ENCODE data around the gene BLTP3A. TPM values are rescaled to one million over a fixed set of nuclear protein-coding genes. Genes with fewer than 3 reads are reported as not detected.
"Not testable (repeated sequence)": the region's sequence is repeated elsewhere in the genome, so short reads cannot be mapped to it uniquely, and the experiment has no call there.

Gene BLTP3A
- total RNA-seq, 2 experiments from 2014 or later, result 17.0 to 21.0 TPM

DNA sequence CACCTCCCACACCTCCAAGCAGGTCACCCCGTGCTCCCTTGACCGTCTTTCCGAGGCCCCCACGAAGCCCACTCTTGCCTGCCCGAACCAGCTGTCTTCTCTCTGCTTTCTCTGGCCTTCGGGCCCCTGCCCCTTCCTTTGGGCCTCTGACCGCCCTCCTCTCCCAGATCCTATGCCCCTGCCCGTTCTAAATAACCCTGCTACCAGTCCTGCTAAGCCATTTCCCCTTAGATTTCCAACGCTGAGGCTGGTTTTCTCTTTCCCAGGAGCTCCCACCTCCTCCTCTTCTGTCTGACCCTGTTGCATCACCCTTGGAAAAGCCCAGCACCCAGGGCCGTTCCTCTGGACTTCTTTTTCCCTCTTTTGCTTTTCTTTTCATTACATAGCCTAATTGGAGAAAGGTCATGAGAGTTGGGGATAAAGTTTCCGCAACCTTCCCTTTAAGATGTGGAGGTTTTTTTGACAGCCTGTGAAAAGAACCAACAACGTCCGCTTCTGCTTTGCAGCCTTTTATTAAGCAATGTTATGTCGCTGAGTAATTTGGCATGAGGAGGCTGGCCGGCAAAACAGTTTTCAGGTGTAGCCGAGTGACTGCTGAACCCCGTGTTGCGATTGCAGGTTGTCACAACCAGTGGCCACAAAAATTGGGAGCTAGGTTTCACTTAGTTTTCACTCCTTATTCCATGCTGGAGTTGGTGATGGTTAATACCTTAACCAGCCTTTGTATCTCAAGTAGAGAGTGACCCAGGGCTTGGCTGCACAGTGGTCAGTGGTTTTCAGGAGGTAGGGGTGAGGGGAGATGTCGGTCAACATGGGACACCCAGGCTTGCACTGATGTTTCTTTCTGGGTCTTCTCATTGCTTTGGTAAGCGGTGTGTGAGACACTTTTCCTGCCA lies 970 bp downstream of the BLTP3A start:
- DNase-seq (peak; percentile 54), ATAC-seq (peak; percentile 16)
- no peaks in the 10 kb centered on the region for H3K27me3 Mint-ChIP-seq
- peaks cover 7% of the 10 kb centered on the region for H3K36me3 Mint-ChIP-seq (ENCODE audit: low read depth)
- intact Hi-C loops (cut with DNase I, micrococcal nuclease), result loop anchor here in 1 of 2 experiments (1.0 to 5.0 kb wide), 5 partner anchors 18 to 556 kb away; partner anchors contain the start of genes ANKS1A, HMGA1, ILRUN and NUDT3
- peak overlapping the region; percentile 99 for H3K4me3 Mint-ChIP-seq
- H3K27ac Mint-ChIP-seq, result peak overlapping the region; percentile 91
- POLR2A ChIA-PET, result interaction anchor here (2.0 kb wide), 1 partner anchor 95 kb away, joined by 10 read pairs; the partner anchor contains the start of genes ANKS1A and TAF11
- no peaks in the 10 kb centered on the region for H3K9me3 Mint-ChIP-seq (ENCODE audit: low read depth)
- CTCF ChIA-PET, result interaction anchor here (0.6 to 2.3 kb wide), 5 partner anchors 16 to 98 kb away, joined by 3 to 6 read pairs (median 3); partner anchors contain the start of gene ANKS1A
- H3K4me1 Mint-ChIP-seq, result peaks cover 21% of the 10 kb centered on the region

DNA sequence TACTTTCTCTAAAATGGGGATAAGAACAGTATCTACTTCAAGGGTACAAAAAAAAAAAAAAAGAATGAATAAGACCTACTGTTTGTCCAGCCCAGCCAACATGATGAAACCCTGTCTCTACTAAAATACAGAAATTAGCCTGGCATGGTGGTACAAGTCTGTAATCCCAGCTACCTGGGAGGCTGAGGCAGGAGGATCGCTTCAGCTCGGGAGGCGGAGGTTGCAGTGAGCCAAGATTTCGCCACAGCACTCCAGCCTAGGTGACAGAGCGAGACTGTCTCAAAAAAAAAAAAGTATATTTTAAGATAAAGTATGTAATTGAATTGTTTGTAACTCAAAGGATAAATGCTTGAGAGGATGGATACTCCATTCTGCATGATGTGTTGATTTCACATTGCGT lies 2.0 kb downstream of the BLTP3A start:
- ChIA-PET POLR2A (no interaction called here), CTCF (no interaction called here)
- Mint-ChIP-seq H3K9me3 (ENCODE audit: low read depth) (no peaks in the 10 kb centered on the region), H3K27me3 (no peaks in the 10 kb centered on the region), H3K27ac (no peak overlapping the region), H3K4me1 (peaks cover 21% of the 10 kb centered on the region), H3K36me3 (ENCODE audit: low read depth) (peaks cover 7% of the 10 kb centered on the region), H3K4me3 (peak overlapping the region; percentile 99)
- DNase-seq (no peak), ATAC-seq (no peak)
- intact Hi-C loops (cut with DNase I, micrococcal nuclease), result loop anchor here in 1 of 2 experiments (2.0 to 5.0 kb wide), 3 partner anchors 17 to 557 kb away; partner anchors contain the start of genes HMGA1 and NUDT3

DNA sequence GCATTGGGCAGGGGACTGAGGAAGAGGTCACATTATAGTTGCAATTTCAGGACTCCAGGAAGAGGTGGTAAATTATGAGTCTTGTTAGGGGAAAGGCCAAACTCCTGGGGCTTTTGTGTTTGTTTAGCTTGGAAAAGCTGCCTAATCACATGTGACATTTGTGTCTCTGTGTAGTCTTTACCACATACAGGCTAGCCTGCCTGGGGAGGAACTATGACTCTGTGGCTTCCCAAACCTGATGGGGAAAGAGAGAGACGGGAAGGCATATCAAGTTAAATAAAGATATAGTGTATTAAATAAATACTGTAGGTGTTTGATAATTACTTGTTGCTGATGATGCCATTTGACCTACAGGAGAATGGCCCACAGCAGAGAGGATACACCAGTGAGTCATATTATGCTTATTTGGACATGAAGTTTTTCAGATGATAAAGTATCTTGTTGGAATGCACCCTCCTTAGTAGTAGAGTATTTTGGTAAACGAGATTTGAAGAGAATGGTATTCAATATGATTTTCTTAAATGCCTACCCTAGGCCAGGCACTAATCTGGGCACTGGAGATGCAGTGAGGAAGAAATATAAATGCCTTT lies 4.0 kb downstream of the BLTP3A start:
- H3K27ac Mint-ChIP-seq, result no peak overlapping the region
- peaks cover 16% of the 10 kb centered on the region for H3K4me1 Mint-ChIP-seq
- no peaks in the 10 kb centered on the region for H3K27me3 Mint-ChIP-seq
- ChIA-PET CTCF (interaction anchor here (0.6 kb wide), 1 partner anchor 641 kb away, joined by 3 read pairs; no protein-coding TSS in a partner anchor), POLR2A (interaction anchor here (0.6 kb wide), 1 partner anchor 360 kb away, joined by 3 read pairs; no protein-coding TSS in a partner anchor)
- no peak overlapping the region for H3K4me3 Mint-ChIP-seq
- no peak for DNase-seq
- H3K36me3 Mint-ChIP-seq (ENCODE audit: low read depth), result peaks cover 7% of the 10 kb centered on the region
- H3K9me3 Mint-ChIP-seq (ENCODE audit: low read depth), result no peaks in the 10 kb centered on the region
- no peak for ATAC-seq
- intact Hi-C loops (cut with DNase I, micrococcal nuclease), result no loop called here

DNA sequence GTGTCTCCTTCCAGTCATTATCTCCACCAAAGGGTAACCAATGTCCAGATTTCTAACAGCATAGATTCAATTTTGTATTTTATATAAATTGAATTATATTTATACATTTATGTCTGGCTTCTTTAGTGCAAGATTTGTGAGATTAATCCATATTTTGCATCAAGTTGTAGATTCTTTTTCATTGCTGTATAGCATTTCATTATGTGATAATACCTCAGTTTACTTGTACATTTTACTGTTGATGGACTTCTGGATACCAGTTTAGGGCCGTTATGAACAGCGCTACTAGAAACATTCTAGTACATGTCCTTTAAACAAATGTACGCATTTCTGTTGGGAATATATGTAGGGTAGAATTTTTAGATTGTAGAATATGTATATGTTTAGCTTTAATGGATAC lies 6.2 kb downstream of the BLTP3A start:
- POLR2A ChIA-PET, result no interaction called here
- intact Hi-C loops (cut with DNase I, micrococcal nuclease), result no loop called here
- no peaks in the 10 kb centered on the region for H3K9me3 Mint-ChIP-seq (ENCODE audit: low read depth)
- DNase-seq (no peak), ATAC-seq (no peak)
- CTCF ChIA-PET, result no interaction called here
- H3K4me1 Mint-ChIP-seq, result peaks cover 11% of the 10 kb centered on the region
- no peak overlapping the region for H3K4me3 Mint-ChIP-seq
- no peaks in the 10 kb centered on the region for H3K27me3 Mint-ChIP-seq
- H3K27ac Mint-ChIP-seq, result no peak overlapping the region
- H3K36me3 Mint-ChIP-seq (ENCODE audit: low read depth), result peaks cover 3% of the 10 kb centered on the region

DNA sequence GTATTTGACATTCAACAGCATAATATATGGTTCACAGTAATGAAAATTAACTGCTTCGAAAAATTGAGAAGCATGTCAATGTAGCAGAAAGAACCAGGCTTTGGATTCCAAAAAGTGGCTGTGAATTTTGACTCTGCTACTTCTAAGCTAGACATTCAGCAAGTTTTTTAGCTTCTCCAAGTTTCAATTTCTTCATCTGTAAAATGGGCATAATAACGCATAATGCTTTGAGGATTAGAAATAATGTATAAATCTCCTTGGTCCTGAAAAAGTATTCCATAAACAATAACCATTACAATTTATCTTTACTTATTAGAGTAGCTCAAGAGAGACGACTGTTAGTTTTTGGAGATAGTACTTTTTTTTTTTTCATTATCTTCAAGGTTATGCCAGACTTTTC lies 7.7 kb downstream of the BLTP3A start:
- POLR2A ChIA-PET, result interaction anchor here (0.6 kb wide), 1 partner anchor 163 kb away, joined by 4 read pairs; no protein-coding TSS in a partner anchor
- peaks cover 3% of the 10 kb centered on the region for H3K4me1 Mint-ChIP-seq
- no peak for DNase-seq

DNA sequence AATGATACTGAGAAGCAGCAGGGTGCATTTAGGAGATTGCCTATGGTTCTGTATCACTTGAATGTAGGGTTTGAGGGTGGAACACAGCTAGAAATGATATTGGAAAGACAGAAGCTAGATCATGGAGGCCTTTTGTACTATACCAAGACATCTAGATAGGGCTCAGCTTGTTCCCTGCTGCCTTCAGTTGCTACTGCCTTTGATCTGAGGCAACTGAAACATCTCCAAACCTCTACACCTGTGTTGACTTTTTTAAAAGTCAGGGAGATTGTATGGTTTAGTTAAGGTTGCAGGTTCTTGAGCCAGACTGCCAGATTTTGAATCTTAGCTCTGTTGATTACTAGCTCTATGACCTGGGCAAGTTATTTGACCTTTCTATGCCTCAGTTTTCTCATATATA lies 12.7 kb downstream of the BLTP3A start:
- no peak for DNase-seq
- no peaks in the 10 kb centered on the region for H3K4me1 Mint-ChIP-seq
- no peaks in the 10 kb centered on the region for H3K36me3 Mint-ChIP-seq (ENCODE audit: low read depth)
- ChIA-PET CTCF (interaction anchor here (0.6 to 2.0 kb wide), 3 partner anchors 13 to 248 kb away, joined by 3 to 6 read pairs (median 3); partner anchors contain the start of gene BLTP3A), POLR2A (no interaction called here)
- no peaks in the 10 kb centered on the region for H3K27me3 Mint-ChIP-seq
- intact Hi-C loops (cut with DNase I, micrococcal nuclease), result no loop called here
- no peaks in the 10 kb centered on the region for H3K9me3 Mint-ChIP-seq (ENCODE audit: low read depth)
- ATAC-seq, result no peak
- H3K27ac Mint-ChIP-seq, result no peak overlapping the region
- no peak overlapping the region for H3K4me3 Mint-ChIP-seq

More for the DNA sequence above, 7.7 kb downstream of the BLTP3A start:
- Mint-ChIP-seq H3K27me3 (no peaks in the 10 kb centered on the region), H3K9me3 (ENCODE audit: low read depth) (no peaks in the 10 kb centered on the region), H3K27ac (no peak overlapping the region), H3K36me3 (ENCODE audit: low read depth) (no peaks in the 10 kb centered on the region), H3K4me3 (no peak overlapping the region)
- CTCF ChIA-PET, result interaction anchor here (0.6 to 1.6 kb wide), 4 partner anchors 14 to 42 kb away, joined by 3 to 5 read pairs (median 3); partner anchors contain the start of gene SNRPC
- intact Hi-C loops (cut with DNase I, micrococcal nuclease), result no loop called here
- no peak for ATAC-seq

DNA sequence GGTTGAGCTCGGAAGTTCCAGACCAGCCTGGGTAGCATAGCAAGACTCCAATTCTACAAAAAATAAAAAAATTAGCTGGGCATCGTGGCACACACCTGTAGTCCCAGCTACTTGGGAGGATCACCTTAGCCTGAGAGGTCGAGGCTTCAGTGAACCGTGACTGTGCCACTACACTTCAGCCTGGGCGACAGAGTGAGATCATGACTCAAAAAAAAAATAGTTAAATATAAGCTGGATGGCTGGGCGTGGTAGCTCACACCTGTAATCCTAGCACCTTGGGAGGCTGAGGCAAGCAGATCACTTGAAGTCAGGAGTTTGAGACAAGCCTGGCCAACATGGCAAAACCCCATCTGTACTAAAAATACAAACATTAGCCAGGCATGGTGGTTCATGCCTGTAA lies 13.2 kb downstream of the BLTP3A start:
- H3K27ac Mint-ChIP-seq; intact Hi-C loops (cut with DNase I, micrococcal nuclease); H3K4me1 Mint-ChIP-seq; H3K4me3 Mint-ChIP-seq; DNase-seq; H3K27me3 Mint-ChIP-seq; H3K36me3 Mint-ChIP-seq (ENCODE audit: low read depth); H3K9me3 Mint-ChIP-seq (ENCODE audit: low read depth); POLR2A ChIA-PET; ATAC-seq: not testable (repeated sequence)
- CTCF ChIA-PET, result interaction anchor here (0.6 to 0.8 kb wide), 3 partner anchors 195 to 334 kb away, joined by 3 to 4 read pairs (median 3); no protein-coding TSS in a partner anchor

DNA sequence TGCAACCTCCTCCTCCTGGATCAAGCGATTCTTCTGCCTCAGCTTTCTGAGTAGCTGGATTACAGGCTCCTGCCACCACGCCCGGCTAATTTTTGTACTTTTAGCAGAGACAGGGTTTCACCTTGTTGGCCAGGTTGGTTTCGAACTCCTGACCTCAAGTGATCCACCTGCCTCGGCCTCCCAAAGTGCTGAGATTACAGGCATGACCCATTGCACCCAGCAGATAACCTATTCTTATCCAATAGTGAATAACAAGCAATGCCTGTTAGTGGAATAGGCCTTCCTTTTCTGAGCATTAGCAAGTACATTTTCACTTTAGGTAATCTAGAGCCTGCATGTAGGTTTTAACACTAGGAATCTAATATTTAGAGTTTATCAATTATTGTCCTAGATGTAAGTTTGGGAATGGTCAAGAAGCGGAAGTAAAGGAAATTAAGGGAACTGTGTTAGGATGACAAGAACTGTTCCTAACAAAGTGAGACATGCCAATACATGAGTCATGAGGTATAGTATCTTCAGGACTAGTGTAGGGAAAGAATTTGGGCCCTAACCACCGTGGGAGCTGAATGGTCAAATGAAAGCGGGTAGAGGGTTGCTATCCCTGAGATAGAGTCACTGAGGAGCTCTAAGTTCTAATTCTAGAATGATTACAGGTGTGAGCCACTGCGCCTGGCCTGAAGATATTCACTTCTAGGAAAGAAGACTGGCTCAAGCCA lies 15.0 kb downstream of the BLTP3A start:
- Mint-ChIP-seq H3K9me3 (ENCODE audit: low read depth) (no peaks in the 10 kb centered on the region), H3K36me3 (ENCODE audit: low read depth) (no peaks in the 10 kb centered on the region), H3K4me1 (peaks cover 14% of the 10 kb centered on the region), H3K27me3 (no peaks in the 10 kb centered on the region), H3K4me3 (no peak overlapping the region), H3K27ac (no peak overlapping the region)
- ChIA-PET CTCF (interaction anchor here (0.6 to 1.0 kb wide), 4 partner anchors 10 to 652 kb away, joined by 3 read pairs; no protein-coding TSS in a partner anchor), POLR2A (no interaction called here)
- ATAC-seq (no peak), DNase-seq (no peak)
- intact Hi-C loops (cut with DNase I, micrococcal nuclease), result no loop called here

DNA sequence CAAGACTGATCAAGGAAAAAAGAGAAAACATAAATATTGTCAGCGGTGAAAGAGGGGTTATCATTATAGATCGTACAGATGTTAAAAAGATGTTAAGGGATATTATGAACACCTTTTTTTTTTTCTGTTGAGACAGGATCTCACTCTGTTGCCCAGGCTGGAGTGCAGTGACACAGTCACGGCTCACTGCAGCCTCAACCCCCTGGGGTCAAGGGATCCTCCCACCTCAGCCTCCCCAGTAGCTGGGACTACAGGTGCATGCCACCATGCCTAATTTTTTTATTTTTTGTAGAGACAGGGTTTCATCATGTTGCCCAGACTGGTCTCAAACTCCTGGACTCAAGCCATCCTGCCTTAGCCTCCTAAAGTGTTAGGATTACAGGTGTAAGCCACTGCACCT lies 16.6 kb downstream of the BLTP3A start:
- intact Hi-C loops (cut with DNase I, micrococcal nuclease); H3K27me3 Mint-ChIP-seq; POLR2A ChIA-PET; H3K36me3 Mint-ChIP-seq (ENCODE audit: low read depth); H3K9me3 Mint-ChIP-seq (ENCODE audit: low read depth); CTCF ChIA-PET; DNase-seq; ATAC-seq; H3K27ac Mint-ChIP-seq; H3K4me3 Mint-ChIP-seq: not testable (repeated sequence)
- peaks cover 14% of the 10 kb centered on the region for H3K4me1 Mint-ChIP-seq

DNA sequence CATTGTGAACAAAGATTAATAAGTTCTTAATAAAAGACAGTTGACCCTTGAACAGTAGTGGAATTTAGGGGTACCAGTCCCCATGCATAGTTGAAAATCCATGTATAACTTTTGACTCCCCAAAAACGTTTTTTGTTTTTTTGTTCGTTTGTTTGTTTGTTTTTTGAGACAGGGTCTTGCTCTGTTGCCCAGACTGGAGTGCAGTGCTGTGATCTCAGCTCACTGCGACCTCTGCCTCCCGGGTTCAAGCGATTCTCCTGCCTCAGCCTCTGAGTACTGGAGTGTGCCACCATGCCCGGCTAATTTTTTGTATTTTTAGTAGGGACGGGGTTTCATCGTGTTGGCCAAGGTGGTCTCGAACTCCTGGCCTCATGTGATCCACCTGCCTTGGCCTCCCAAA lies 17.5 kb downstream of the BLTP3A start:
- peaks cover 14% of the 10 kb centered on the region for H3K4me1 Mint-ChIP-seq
- CTCF ChIA-PET; H3K4me3 Mint-ChIP-seq; H3K9me3 Mint-ChIP-seq (ENCODE audit: low read depth); H3K27me3 Mint-ChIP-seq; DNase-seq; H3K27ac Mint-ChIP-seq; POLR2A ChIA-PET; intact Hi-C loops (cut with DNase I, micrococcal nuclease); H3K36me3 Mint-ChIP-seq (ENCODE audit: low read depth); ATAC-seq: not testable (repeated sequence)
